Measurements from ENCODE around the gene RSRC1. TPM values are rescaled to one million over a fixed set of nuclear protein-coding genes. Genes with fewer than 3 reads are reported as not detected.

Gene RSRC1
- total RNA-seq, 1 experiment from 2014 or later = 49.4 TPM

GRCh38 chr3:158452334-158452733, 342.4 kb downstream of the RSRC1 start:
- ChIA-PET POLR2A (no interaction called here), CTCF (no interaction called here)
- ATAC-seq = no peak
- no peak for DNase-seq (ENCODE audit: low read depth, low spot score)
- Histone ChIP-seq H3K9me3 (ENCODE audit: control insufficient read depth, insufficient read depth, low read depth, low read length) (no peaks in the 10 kb centered on the region), H3K27ac (ENCODE audit: low read length) (no peak overlapping the region), H3K4me3 (ENCODE audit: low read depth in 2 of 2, low read length in 2 of 2) (no peak overlapping the region), H3K27me3 (ENCODE audit: control insufficient read depth, insufficient read depth, low read length) (no peaks in the 10 kb centered on the region), H3K4me1 (ENCODE audit: control insufficient read depth, insufficient read depth, low read length) (no peaks in the 10 kb centered on the region), H3K36me3 (ENCODE audit: control insufficient read depth, insufficient read depth, low read length) (no peaks in the 10 kb centered on the region)
- BruUV-seq (replicated peaks) = no TSS peak
- in situ Hi-C loops (cut with HindIII; ENCODE audit: low pct_unique_long_range_greater_than_20kb, low sequenced_read_pairs) = no loop called here
- TF ChIP-seq CTCF (IDR thresholded peaks at IDR 0.05) (no peak), SIN3A (IDR thresholded peaks at IDR 0.05; ENCODE audit: borderline replicate concordance, insufficient read depth, low read depth, low read length) (no peak), REST (IDR thresholded peaks at IDR 0.05; ENCODE audit: insufficient read depth in 1 of 2, low read depth in 2 of 2, low read length in 1 of 2) (no peak), TCF7L2 (IDR thresholded peaks at IDR 0.05; ENCODE audit: low read depth, low read length) (no peak), POLR2AphosphoS5 (IDR thresholded peaks at IDR 0.05; ENCODE audit: low read depth, low read length) (no peak)
- intact Hi-C loops (cut with micrococcal nuclease; ENCODE audit: unreplicated experiment) = no loop called here

- no peaks in the 10 kb centered on the region for H3K27me3 ChIP-seq (ENCODE audit: control insufficient read depth, insufficient read depth, low read length)
- BruUV-seq (replicated peaks) = no TSS peak
- TF ChIP-seq SIN3A (IDR thresholded peaks at IDR 0.05; ENCODE audit: borderline replicate concordance, insufficient read depth, low read depth, low read length) = no peak
- no peak for TF ChIP-seq POLR2AphosphoS5 (IDR thresholded peaks at IDR 0.05; ENCODE audit: low read depth, low read length)
- no peak for TF ChIP-seq CTCF (IDR thresholded peaks at IDR 0.05)
- TF ChIP-seq REST (IDR thresholded peaks at IDR 0.05; ENCODE audit: insufficient read depth in 1 of 2, low read depth in 2 of 2, low read length in 1 of 2) = no peak
- TF ChIP-seq TCF7L2 (IDR thresholded peaks at IDR 0.05; ENCODE audit: low read depth, low read length) = no peak
- DNase-seq (ENCODE audit: low read depth, low spot score) = no peak
- intact Hi-C loops (cut with micrococcal nuclease; ENCODE audit: unreplicated experiment) = no loop called here
- H3K27ac ChIP-seq (ENCODE audit: low read length) = no peak overlapping the region
- H3K36me3 ChIP-seq (ENCODE audit: control insufficient read depth, insufficient read depth, low read length) = no peaks in the 10 kb centered on the region
- ChIA-PET CTCF (no interaction called here), POLR2A (no interaction called here)
- no peak overlapping the region for H3K4me3 ChIP-seq (ENCODE audit: low read depth in 2 of 2, low read length in 2 of 2)
- ATAC-seq = no peak
- H3K9me3 ChIP-seq (ENCODE audit: control insufficient read depth, insufficient read depth, low read depth, low read length) = no peaks in the 10 kb centered on the region
- in situ Hi-C loops (cut with HindIII; ENCODE audit: low pct_unique_long_range_greater_than_20kb, low sequenced_read_pairs) = no loop called here
- no peaks in the 10 kb centered on the region for H3K4me1 ChIP-seq (ENCODE audit: control insufficient read depth, insufficient read depth, low read length)
Observed at GRCh38 chr3:158453004-158453403, 343.1 kb downstream of the RSRC1 start.
